Trophoblast cell (in vitro differentiated cells and primary cell): ENCODE measurements around the gene MMP24OS.

ENCODE experiments used
- DNase-seq, 2 donors: peaks; one replicate each; pipeline ENCODE4 v3.0.0-alpha.2; 2016
- H2AFZ ChIP-seq: 2 replicates; pipeline ENCODE4 v1.6.1; 2013; ENCODE audit warnings: low read length, moderate library complexity, mild to moderate bottlenecking; ENCODE audit not compliant: insufficient read depth, poor library complexity
- H2AK5ac ChIP-seq: 2 replicates; pipeline ENCODE4 v1.6.1; 2013; ENCODE audit warnings: mild to moderate bottlenecking, low read length
- H2BK120ac ChIP-seq: 2 replicates; pipeline ENCODE4 v1.6.1; 2013; ENCODE audit warnings: low read length, mild to moderate bottlenecking, moderate library complexity; ENCODE audit not compliant: insufficient read depth, poor library complexity
- H2BK12ac ChIP-seq: 2 replicates; pipeline ENCODE4 v1.6.1; 2013; ENCODE audit warnings: mild to moderate bottlenecking, low read length, moderate library complexity
- H2BK5ac ChIP-seq: 2 replicates; pipeline ENCODE4 v1.6.1; 2013; ENCODE audit warnings: low read length, low read depth, moderate library complexity, mild to moderate bottlenecking; ENCODE audit not compliant: poor library complexity
- H3K14ac ChIP-seq: 2 replicates; pipeline ENCODE4 v1.6.1; 2013; ENCODE audit warnings: mild to moderate bottlenecking, low read length
- H3K18ac ChIP-seq: 2 replicates; pipeline ENCODE4 v1.6.1; 2013; ENCODE audit warnings: mild to moderate bottlenecking, low read length
- H3K23ac ChIP-seq: 2 replicates; pipeline ENCODE4 v1.6.1; 2013; ENCODE audit warnings: low read length
- H3K27ac ChIP-seq: 2 replicates; pipeline ENCODE4 v1.5.1; 2013; ENCODE audit warnings: low read depth, mild to moderate bottlenecking, inconsistent platforms, low read length, moderate library complexity
- H3K27me3 ChIP-seq: 2 replicates; pipeline ENCODE4 v1.6.1; 2013; ENCODE audit warnings: inconsistent platforms, mild to moderate bottlenecking, low read length, moderate library complexity; ENCODE audit not compliant: insufficient read depth
- H3K36me3 ChIP-seq, 2 experiments: 1 replicate in 1 of 2; 2 replicates in 1 of 2; pipeline ENCODE4 v1.6.1; 2013; ENCODE audit warnings: low read length in 2 of 2, mild to moderate bottlenecking in 2 of 2, moderate library complexity in 1 of 2; ENCODE audit not compliant: insufficient read depth in 2 of 2, control insufficient read depth in 1 of 2
- H3K4ac ChIP-seq: 2 replicates; pipeline ENCODE4 v1.6.1; 2013; ENCODE audit warnings: low read depth, mild to moderate bottlenecking, low read length, moderate library complexity
- H3K4me1 ChIP-seq, 2 experiments: 1 replicate in 1 of 2; 2 replicates in 1 of 2; pipeline ENCODE4 v1.6.1; 2013; ENCODE audit warnings: low read length in 2 of 2, mild to moderate bottlenecking in 2 of 2, moderate library complexity in 1 of 2; ENCODE audit not compliant: insufficient read depth in 2 of 2, control insufficient read depth in 1 of 2
- H3K4me2 ChIP-seq: 2 replicates; pipeline ENCODE4 v1.6.1; 2013; ENCODE audit warnings: inconsistent platforms, mild to moderate bottlenecking, low read length, moderate library complexity
- H3K4me3 ChIP-seq: 2 replicates; pipeline ENCODE4 v1.5.1; 2013; ENCODE audit warnings: mild to moderate bottlenecking, low read depth, low read length, inconsistent platforms
- H3K79me1 ChIP-seq: one replicate; pipeline ENCODE4 v1.6.1; 2013; ENCODE audit warnings: low read length
- H3K79me2 ChIP-seq: 2 replicates; pipeline ENCODE4 v1.6.1; 2013; ENCODE audit warnings: low read length, mild to moderate bottlenecking; ENCODE audit not compliant: control insufficient read depth, insufficient read depth, poor library complexity
- H3K9ac ChIP-seq: 2 replicates; pipeline ENCODE4 v1.6.1; 2013; ENCODE audit warnings: mild to moderate bottlenecking, low read length
- H3K9me3 ChIP-seq: 2 replicates; pipeline ENCODE4 v1.6.1; 2013; ENCODE audit warnings: low read depth, mild to moderate bottlenecking, control low read depth, inconsistent platforms, low read length; ENCODE audit not compliant: insufficient read depth
- H4K12ac ChIP-seq: 2 replicates; pipeline ENCODE4 v1.6.1; 2013; ENCODE audit warnings: low read depth, mild to moderate bottlenecking, low read length, moderate library complexity
- H4K8ac ChIP-seq: 2 replicates; pipeline ENCODE4 v1.6.1; 2013; ENCODE audit warnings: low read depth, mild to moderate bottlenecking, low read length, moderate library complexity
- H4K91ac ChIP-seq: one replicate; pipeline ENCODE4 v1.6.1; 2013; ENCODE audit warnings: low read depth, mild to moderate bottlenecking, low read length, moderate library complexity
- WGBS: extraction: QIAGEN DNeasy Blood & Tissue Kit; methylation state at CpG from one replicate; pipeline ENCODE4 v1.1.7; 2013; ENCODE audit warnings: missing lambda C conversion rate; ENCODE audit not compliant: insufficient read length, insufficient coverage; ENCODE audit errors: extremely low coverage; 5-methylcytosine and 5-hydroxymethylcytosine counted together

The MMP24OS gene

DNA sequence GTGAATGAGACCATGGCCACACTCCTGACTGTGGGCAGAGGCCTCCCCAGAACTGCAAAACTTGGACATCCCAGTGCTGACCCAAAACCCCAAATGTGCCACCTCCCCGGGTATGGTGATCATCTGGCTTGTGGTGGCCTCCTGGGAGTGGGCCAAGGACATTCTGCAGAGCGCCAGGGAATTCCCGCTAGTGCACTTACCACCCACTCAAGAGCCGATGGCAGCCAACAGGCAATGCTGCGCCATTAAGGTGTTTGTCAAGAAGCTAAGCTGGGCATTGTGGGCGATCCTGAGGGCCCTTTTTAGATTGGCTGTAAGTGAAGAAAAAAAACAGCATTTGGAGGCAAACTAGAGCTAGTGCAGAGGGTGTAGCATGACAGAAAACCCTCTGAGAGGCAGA lies 42.0 kb downstream of the MMP24OS start:
- peaks cover 3% of the 10 kb centered on the region for H3K9me3 ChIP-seq

DNA sequence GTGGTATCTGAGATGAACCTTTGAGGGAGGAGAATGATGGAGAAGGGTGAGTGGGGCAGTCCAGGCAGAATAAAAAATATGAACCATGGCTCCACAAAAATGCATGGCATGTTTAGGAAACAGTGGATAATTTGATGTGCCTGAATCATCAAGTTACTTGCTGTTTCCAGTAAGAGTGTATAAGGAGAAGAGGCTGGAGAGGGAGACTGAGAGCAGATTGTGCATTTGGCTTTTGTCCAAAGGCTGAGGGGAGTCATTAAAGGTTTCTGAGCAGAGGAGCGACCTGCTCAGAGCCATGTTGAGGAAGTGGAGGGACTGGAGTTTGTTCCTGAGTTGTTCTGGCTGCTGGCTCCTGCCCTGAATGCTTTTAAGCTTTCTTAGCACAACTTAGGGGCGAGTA lies 45.3 kb downstream of the MMP24OS start:
- Histone ChIP-seq H2BK12ac (no peak overlapping the region), H4K8ac (no peak overlapping the region), H2BK120ac (no peak overlapping the region), H2BK5ac (no peak overlapping the region), H3K4me1 (no peaks in the 10 kb centered on the region), H3K27ac (no peak overlapping the region), H4K91ac (no peak overlapping the region), H3K79me2 (no peaks in the 10 kb centered on the region), H2AFZ (no peak overlapping the region), H3K4me3 (no peak overlapping the region), H3K14ac (no peak overlapping the region), H3K23ac (no peak overlapping the region), H2AK5ac (no peak overlapping the region), H3K9ac (no peak overlapping the region), H3K27me3 (peaks cover under 1% of the 10 kb centered on the region), H3K79me1 (no peaks in the 10 kb centered on the region), H3K4me2 (no peak overlapping the region), H4K12ac (no peak overlapping the region), H3K9me3 (peaks cover 3% of the 10 kb centered on the region), H3K36me3 (no peaks in the 10 kb centered on the region), H3K18ac (no peak overlapping the region), H3K4ac (no peak overlapping the region)
- no peak for DNase-seq
- no CpG with 5 or more reads among the region's 2 CpGs for WGBS

More for the DNA sequence above, 42.0 kb downstream of the MMP24OS start:
- DNase-seq, result no peak
- Histone ChIP-seq H2AFZ (no peak overlapping the region), H2BK12ac (no peak overlapping the region), H3K79me2 (no peaks in the 10 kb centered on the region), H3K27me3 (no peaks in the 10 kb centered on the region), H3K79me1 (no peaks in the 10 kb centered on the region), H3K4me3 (no peak overlapping the region), H3K4me1 (peaks cover 6 to 8% of the 10 kb centered on the region in 2 experiments), H4K91ac (no peak overlapping the region), H3K36me3 (no peaks in the 10 kb centered on the region), H3K18ac (no peak overlapping the region), H3K9ac (no peak overlapping the region), H3K14ac (no peak overlapping the region), H4K8ac (no peak overlapping the region), H3K27ac (no peak overlapping the region), H2BK5ac (no peak overlapping the region), H4K12ac (no peak overlapping the region), H3K23ac (no peak overlapping the region), H3K4me2 (no peak overlapping the region), H2BK120ac (no peak overlapping the region), H2AK5ac (no peak overlapping the region), H3K4ac (no peak overlapping the region)
- WGBS, result no CpG with 5 or more reads among the region's 6 CpGs

DNA sequence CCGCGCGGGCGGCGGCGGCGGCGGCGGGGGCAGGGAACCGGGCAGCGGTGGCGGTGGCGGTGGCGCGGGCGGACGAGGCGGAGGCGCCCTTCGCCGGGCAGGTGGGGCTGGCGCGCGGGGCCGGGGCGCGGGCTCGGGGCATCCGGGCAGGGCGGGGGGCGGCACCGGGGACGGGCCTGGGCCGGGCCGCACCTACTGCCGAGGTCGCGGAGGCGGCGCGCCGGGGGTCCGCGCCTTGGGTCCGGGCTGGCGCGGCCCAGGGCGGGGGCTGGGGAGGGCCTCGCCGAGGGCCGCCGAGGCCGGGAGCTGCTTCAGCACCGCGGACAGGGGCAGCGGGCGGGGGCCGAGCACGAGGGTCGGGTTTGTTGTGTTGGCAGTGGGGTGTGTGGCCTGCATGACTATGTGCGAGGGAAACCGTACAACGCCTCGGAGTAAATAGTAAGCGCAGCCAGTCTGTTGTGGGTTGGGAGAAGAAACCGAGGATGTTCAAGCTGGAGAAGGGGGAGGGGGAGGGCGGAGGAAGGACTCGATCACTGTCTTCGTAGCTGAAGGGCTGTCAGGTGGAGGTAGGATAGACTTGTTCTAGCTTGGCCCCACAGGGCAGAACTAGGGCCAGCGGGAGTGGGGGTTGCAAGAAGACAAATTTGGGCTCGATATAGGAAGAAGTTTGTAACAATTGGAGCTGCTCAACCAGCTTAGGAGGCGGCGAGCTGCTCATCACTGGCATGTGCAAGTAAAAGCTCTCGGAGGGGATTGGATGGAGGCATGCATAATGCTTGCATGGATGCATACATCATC lies 50.8 kb downstream of the MMP24OS start:
- no peak overlapping the region for H3K27ac ChIP-seq
- H3K9ac ChIP-seq, result no peak overlapping the region
- no peaks in the 10 kb centered on the region for H3K36me3 ChIP-seq
- no peaks in the 10 kb centered on the region for H3K79me2 ChIP-seq
- H3K9me3 ChIP-seq, result no peaks in the 10 kb centered on the region
- DNase-seq, result peak; percentile 27 to 54
- no peak overlapping the region for H4K8ac ChIP-seq
- no peak overlapping the region for H2BK5ac ChIP-seq
- WGBS, result no CpG with 5 or more reads among the region's 74 CpGs
- H4K91ac ChIP-seq, result no peak overlapping the region
- no peak overlapping the region for H2AK5ac ChIP-seq
- no peaks in the 10 kb centered on the region for H3K79me1 ChIP-seq
- peak overlapping the region; percentile 88 for H3K4me2 ChIP-seq
- no peak overlapping the region for H2BK12ac ChIP-seq
- peaks cover 5 to 9% of the 10 kb centered on the region in 2 experiments for H3K4me1 ChIP-seq
- H3K4ac ChIP-seq, result no peak overlapping the region
- no peak overlapping the region for H2BK120ac ChIP-seq
- no peak overlapping the region for H3K18ac ChIP-seq
- no peak overlapping the region for H3K4me3 ChIP-seq
- peaks cover 14% of the 10 kb centered on the region for H3K27me3 ChIP-seq
- H4K12ac ChIP-seq, result no peak overlapping the region
- H3K23ac ChIP-seq, result no peak overlapping the region
- H3K14ac ChIP-seq, result no peak overlapping the region
- no peak overlapping the region for H2AFZ ChIP-seq
